ENCODE data around the gene HSPA12B. TPM values are rescaled to one million over a fixed set of nuclear protein-coding genes. Genes with fewer than 3 reads are reported as not detected.

Gene HSPA12B
- total RNA-seq, 1 experiment from 2014 or later = 2.7 TPM

DNA sequence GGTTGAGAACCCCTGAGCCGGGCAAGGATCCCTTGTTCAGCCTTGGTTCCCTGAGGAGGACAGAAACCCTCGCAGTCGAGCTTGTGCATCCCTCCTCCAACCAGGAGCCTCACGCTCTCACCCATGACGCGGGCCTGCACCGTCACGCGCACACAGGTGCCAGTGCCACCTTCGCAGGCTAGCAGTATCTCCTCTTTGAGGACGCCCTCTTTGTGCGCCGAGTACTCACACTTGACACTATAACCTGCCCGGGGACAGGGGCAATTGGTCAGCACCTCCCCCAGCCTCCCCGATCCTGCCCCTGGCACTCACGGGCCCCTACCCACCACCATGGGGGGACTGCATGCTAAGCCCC lies 21.8 kb downstream of the HSPA12B start:
- Histone ChIP-seq H3K4me2 (ENCODE audit: insufficient read depth, insufficient read length, low read length) (no peak overlapping the region), H3K9me3 (ENCODE audit: control insufficient read depth, low read depth, low read length) (no peaks in the 10 kb centered on the region), H3K79me1 (ENCODE audit: insufficient read depth, low read depth, low read length, poor library complexity, severe bottlenecking) (no peaks in the 10 kb centered on the region), H3K18ac (ENCODE audit: insufficient read length, low read depth, low read length) (no peak overlapping the region), H3K9ac (ENCODE audit: extremely low read depth, insufficient read length, low read length) (no peak overlapping the region), H3K27ac (ENCODE audit: insufficient read length, low read depth, low read length) (no peak overlapping the region), H3K4ac (ENCODE audit: low read depth, low read length) (no peak overlapping the region), H2BK15ac (ENCODE audit: low read depth, low read length) (no peak overlapping the region), H3T11ph (ENCODE audit: low read length) (no peak overlapping the region), H4K5ac (ENCODE audit: insufficient read length, low read depth, low read length) (no peak overlapping the region), H4K20me1 (ENCODE audit: control insufficient read depth, insufficient read depth, insufficient read length) (no peaks in the 10 kb centered on the region), H3K14ac (ENCODE audit: insufficient read depth, low read length) (no peak overlapping the region), H2BK5ac (ENCODE audit: insufficient read length, low read length) (no peak overlapping the region), H2BK120ac (ENCODE audit: low read depth, low read length, poor library complexity, severe bottlenecking) (no peak overlapping the region), H3K23me2 (ENCODE audit: insufficient read length, low read depth, low read length, poor library complexity, severe bottlenecking) (peaks cover 19% of the 10 kb centered on the region), H3K4me1 (ENCODE audit: insufficient read depth, low read length) (peaks cover 2% of the 10 kb centered on the region; the same call in 1 of the 2 replicates), H4K8ac (replicated peaks; ENCODE audit: insufficient read length, low read depth, low read length) (no peak overlapping the region), H3K56ac (ENCODE audit: insufficient read length, low read depth, low read length) (no peak overlapping the region), H4K91ac (ENCODE audit: insufficient read length, low read depth, low read length) (no peak overlapping the region), H2BK12ac (ENCODE audit: insufficient read length, low read depth, low read length) (no peak overlapping the region), H2AK5ac (ENCODE audit: insufficient read length, low read length) (no peak overlapping the region), H3K79me2 (ENCODE audit: insufficient read depth, low read length) (no peaks in the 10 kb centered on the region), H2AFZ (ENCODE audit: low read length) (no peak overlapping the region), H3K23ac (ENCODE audit: insufficient read length, low read depth, low read length) (no peak overlapping the region), H2BK20ac (ENCODE audit: low read depth, low read length, poor library complexity, severe bottlenecking) (no peak overlapping the region), H3K27me3 (ENCODE audit: insufficient read depth, low read length) (peaks cover 13% of the 10 kb centered on the region)
- WGBS (ENCODE audit: extremely low coverage, insufficient read length, low lambda C conversion rate) = no CpG with 5 or more reads among the region's 16 CpGs
- Mint-ChIP-seq H3K4me3 (no peak overlapping the region), H3K9me3 (no peaks in the 10 kb centered on the region), H3K4me1 (peaks cover 7 to 14% of the 10 kb centered on the region in 2 experiments; a peak in 3 of 4 replicates), H3K36me3 (ENCODE audit: insufficient read depth in 1 of 3, low read depth in 3 of 3) (peaks cover 21 to 33% (median 29%) of the 10 kb centered on the region in 3 experiments; a peak in 6 of 7 replicates), H3K27me3 (ENCODE audit: low read depth) (peaks cover 24% of the 10 kb centered on the region), H3K27ac (no peak overlapping the region)
- DNase-seq = no peak
- TF ChIP-seq, protein P1, sequence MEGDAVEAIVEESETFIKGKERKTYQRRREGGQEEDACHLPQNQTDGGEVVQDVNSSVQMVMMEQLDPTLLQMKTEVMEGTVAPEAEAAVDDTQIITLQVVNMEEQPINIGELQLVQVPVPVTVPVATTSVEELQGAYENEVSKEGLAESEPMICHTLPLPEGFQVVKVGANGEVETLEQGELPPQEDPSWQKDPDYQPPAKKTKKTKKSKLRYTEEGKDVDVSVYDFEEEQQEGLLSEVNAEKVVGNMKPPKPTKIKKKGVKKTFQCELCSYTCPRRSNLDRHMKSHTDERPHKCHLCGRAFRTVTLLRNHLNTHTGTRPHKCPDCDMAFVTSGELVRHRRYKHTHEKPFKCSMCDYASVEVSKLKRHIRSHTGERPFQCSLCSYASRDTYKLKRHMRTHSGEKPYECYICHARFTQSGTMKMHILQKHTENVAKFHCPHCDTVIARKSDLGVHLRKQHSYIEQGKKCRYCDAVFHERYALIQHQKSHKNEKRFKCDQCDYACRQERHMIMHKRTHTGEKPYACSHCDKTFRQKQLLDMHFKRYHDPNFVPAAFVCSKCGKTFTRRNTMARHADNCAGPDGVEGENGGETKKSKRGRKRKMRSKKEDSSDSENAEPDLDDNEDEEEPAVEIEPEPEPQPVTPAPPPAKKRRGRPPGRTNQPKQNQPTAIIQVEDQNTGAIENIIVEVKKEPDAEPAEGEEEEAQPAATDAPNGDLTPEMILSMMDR (conservative IDR thresholded peaks at IDR 0.05) = no peak

Data from H9 (cell line).